ENCODE data around the gene ZXDB. TPM values are rescaled to one million over a fixed set of nuclear protein-coding genes. Genes with fewer than 3 reads are reported as not detected.
"Not testable (repeated sequence)": the region's sequence is repeated elsewhere in the genome, so short reads cannot be mapped to it uniquely, and the experiment has no call there.

Gene ZXDB
- polyA plus RNA-seq, 1 donor from 2014 or later, result 4.6 TPM

DNA sequence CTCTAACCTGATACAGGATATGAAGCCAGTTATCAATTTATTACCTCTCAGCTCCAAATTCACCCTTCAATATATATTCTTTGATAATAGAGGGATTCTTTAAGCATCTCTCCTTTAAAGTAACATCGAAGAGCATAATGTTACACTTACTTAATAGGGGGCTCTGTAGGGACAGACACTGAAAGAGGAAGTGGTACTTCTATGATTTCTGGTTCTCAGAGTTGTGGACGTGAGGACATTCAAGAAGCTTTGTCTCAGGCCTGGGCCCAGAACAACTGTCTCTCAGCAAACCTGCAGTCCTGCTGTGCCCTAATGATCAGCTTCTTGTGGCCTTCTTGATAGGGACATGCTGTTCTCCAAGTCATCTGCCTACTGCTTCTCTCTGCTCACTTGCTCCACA is 4.2 kb upstream of the ZXDB start:
- no peak overlapping the region for H2AFZ ChIP-seq (ENCODE audit: low read depth, low read length)
- H3K27me3 ChIP-seq (ENCODE audit: insufficient read depth, low read depth, low read length), result no peaks in the 10 kb centered on the region
- no peaks in the 10 kb centered on the region for H3K36me3 ChIP-seq (ENCODE audit: insufficient read depth, low read length)
- TF ChIP-seq RAD21 (conservative IDR thresholded peaks at IDR 0.05) (no peak), SMC3 (conservative IDR thresholded peaks at IDR 0.05; ENCODE audit: poor library complexity) (no peak), POLR2AphosphoS5 (IDR thresholded peaks at IDR 0.05) (no peak), MXI1 (conservative IDR thresholded peaks at IDR 0.05; ENCODE audit: poor library complexity, severe bottlenecking) (no peak), EP300 (conservative IDR thresholded peaks at IDR 0.05; ENCODE audit: poor library complexity, severe bottlenecking) (no peak)
- TF ChIP-seq, protein P1, sequence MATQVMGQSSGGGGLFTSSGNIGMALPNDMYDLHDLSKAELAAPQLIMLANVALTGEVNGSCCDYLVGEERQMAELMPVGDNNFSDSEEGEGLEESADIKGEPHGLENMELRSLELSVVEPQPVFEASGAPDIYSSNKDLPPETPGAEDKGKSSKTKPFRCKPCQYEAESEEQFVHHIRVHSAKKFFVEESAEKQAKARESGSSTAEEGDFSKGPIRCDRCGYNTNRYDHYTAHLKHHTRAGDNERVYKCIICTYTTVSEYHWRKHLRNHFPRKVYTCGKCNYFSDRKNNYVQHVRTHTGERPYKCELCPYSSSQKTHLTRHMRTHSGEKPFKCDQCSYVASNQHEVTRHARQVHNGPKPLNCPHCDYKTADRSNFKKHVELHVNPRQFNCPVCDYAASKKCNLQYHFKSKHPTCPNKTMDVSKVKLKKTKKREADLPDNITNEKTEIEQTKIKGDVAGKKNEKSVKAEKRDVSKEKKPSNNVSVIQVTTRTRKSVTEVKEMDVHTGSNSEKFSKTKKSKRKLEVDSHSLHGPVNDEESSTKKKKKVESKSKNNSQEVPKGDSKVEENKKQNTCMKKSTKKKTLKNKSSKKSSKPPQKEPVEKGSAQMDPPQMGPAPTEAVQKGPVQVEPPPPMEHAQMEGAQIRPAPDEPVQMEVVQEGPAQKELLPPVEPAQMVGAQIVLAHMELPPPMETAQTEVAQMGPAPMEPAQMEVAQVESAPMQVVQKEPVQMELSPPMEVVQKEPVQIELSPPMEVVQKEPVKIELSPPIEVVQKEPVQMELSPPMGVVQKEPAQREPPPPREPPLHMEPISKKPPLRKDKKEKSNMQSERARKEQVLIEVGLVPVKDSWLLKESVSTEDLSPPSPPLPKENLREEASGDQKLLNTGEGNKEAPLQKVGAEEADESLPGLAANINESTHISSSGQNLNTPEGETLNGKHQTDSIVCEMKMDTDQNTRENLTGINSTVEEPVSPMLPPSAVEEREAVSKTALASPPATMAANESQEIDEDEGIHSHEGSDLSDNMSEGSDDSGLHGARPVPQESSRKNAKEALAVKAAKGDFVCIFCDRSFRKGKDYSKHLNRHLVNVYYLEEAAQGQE (IDR thresholded peaks at IDR 0.05; ENCODE audit: borderline replicate concordance), result no peak
- TF ChIP-seq, protein P2, sequence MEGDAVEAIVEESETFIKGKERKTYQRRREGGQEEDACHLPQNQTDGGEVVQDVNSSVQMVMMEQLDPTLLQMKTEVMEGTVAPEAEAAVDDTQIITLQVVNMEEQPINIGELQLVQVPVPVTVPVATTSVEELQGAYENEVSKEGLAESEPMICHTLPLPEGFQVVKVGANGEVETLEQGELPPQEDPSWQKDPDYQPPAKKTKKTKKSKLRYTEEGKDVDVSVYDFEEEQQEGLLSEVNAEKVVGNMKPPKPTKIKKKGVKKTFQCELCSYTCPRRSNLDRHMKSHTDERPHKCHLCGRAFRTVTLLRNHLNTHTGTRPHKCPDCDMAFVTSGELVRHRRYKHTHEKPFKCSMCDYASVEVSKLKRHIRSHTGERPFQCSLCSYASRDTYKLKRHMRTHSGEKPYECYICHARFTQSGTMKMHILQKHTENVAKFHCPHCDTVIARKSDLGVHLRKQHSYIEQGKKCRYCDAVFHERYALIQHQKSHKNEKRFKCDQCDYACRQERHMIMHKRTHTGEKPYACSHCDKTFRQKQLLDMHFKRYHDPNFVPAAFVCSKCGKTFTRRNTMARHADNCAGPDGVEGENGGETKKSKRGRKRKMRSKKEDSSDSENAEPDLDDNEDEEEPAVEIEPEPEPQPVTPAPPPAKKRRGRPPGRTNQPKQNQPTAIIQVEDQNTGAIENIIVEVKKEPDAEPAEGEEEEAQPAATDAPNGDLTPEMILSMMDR (IDR thresholded peaks at IDR 0.05; ENCODE audit: poor library complexity, severe bottlenecking), result no peak
- no peak overlapping the region for H3K27ac ChIP-seq (ENCODE audit: low read length)
- no peaks in the 10 kb centered on the region for H3K79me2 ChIP-seq (replicated peaks; ENCODE audit: insufficient read depth, low read length)
- no peaks in the 10 kb centered on the region for H4K20me1 ChIP-seq (ENCODE audit: insufficient read depth)
- H3K9me3 ChIP-seq (ENCODE audit: low read length), result no peaks in the 10 kb centered on the region
- no peaks in the 10 kb centered on the region for H3F3A ChIP-seq (ENCODE audit: insufficient read depth, low read length, poor library complexity, severe bottlenecking)
- no peak overlapping the region for H3K4me2 ChIP-seq (ENCODE audit: low read length)
- H3K9me2 ChIP-seq (ENCODE audit: insufficient read depth, low read length), result no peaks in the 10 kb centered on the region
- H3K9ac ChIP-seq (ENCODE audit: low read length), result no peak overlapping the region
- no peak overlapping the region for H3K4me3 ChIP-seq (ENCODE audit: low read length)

DNA sequence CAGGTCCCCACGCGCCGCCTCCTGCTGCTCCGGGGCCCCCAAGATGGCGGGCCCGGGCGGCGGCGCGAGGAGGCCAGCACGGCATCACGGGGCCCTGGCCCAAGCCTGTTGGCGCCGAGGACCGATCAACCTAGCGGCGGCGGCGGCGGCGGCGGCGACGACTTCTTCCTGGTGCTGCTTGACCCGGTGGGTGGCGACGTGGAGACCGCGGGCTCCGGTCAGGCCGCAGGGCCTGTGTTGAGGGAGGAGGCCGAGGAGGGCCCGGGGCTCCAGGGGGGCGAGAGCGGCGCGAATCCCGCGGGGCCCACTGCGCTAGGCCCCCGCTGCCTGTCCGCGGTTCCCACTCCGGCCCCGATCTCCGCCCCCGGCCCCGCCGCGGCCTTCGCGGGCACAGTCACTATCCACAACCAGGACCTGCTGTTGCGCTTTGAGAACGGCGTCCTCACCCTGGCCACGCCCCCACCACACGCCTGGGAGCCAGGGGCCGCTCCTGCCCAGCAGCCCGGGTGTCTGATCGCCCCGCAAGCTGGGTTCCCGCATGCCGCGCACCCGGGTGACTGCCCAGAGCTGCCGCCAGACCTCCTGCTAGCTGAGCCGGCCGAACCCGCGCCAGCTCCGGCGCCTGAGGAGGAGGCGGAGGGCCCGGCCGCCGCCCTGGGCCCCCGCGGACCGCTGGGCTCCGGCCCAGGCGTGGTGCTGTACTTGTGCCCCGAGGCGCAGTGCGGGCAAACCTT is 516 bp downstream of the ZXDB start:
- Histone ChIP-seq H3K27ac (ENCODE audit: low read length) (peak overlapping the region; percentile 16), H3K9ac (ENCODE audit: low read length) (peak overlapping the region; percentile 64), H3K79me2 (replicated peaks; ENCODE audit: insufficient read depth, low read length) (peaks cover 13% of the 10 kb centered on the region), H3K4me3 (ENCODE audit: low read length) (peak overlapping the region; percentile 65)
- not testable (repeated sequence) for H3K9me3 ChIP-seq (ENCODE audit: low read length); H3K36me3 ChIP-seq (ENCODE audit: insufficient read depth, low read length); H3K27me3 ChIP-seq (ENCODE audit: insufficient read depth, low read depth, low read length); H3F3A ChIP-seq (ENCODE audit: insufficient read depth, low read length, poor library complexity, severe bottlenecking); H4K20me1 ChIP-seq (ENCODE audit: insufficient read depth); H3K4me2 ChIP-seq (ENCODE audit: low read length); H2AFZ ChIP-seq (ENCODE audit: low read depth, low read length); H3K9me2 ChIP-seq (ENCODE audit: insufficient read depth, low read length)

DNA sequence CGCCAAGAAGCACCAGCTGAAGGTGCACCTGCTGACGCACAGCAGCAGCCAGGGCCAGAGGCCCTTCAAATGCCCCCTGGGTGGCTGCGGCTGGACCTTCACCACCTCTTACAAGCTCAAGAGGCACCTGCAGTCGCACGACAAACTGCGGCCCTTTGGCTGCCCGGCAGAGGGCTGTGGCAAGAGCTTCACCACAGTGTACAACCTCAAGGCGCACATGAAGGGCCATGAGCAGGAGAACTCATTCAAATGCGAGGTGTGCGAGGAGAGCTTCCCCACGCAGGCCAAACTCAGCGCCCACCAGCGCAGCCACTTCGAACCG is 1.0 kb downstream of the ZXDB start:
- not testable (repeated sequence) for H3K4me2 ChIP-seq (ENCODE audit: low read length); H3K27ac ChIP-seq (ENCODE audit: low read length); H2AFZ ChIP-seq (ENCODE audit: low read depth, low read length); H3K9me3 ChIP-seq (ENCODE audit: low read length); H4K20me1 ChIP-seq (ENCODE audit: insufficient read depth); H3K36me3 ChIP-seq (ENCODE audit: insufficient read depth, low read length); H3F3A ChIP-seq (ENCODE audit: insufficient read depth, low read length, poor library complexity, severe bottlenecking); H3K9me2 ChIP-seq (ENCODE audit: insufficient read depth, low read length); H3K27me3 ChIP-seq (ENCODE audit: insufficient read depth, low read depth, low read length)
- Histone ChIP-seq H3K79me2 (replicated peaks; ENCODE audit: insufficient read depth, low read length) (peaks cover 13% of the 10 kb centered on the region), H3K9ac (ENCODE audit: low read length) (peak overlapping the region; percentile 64), H3K4me3 (ENCODE audit: low read length) (peak overlapping the region; percentile 65)

All from neural cell (in vitro differentiated cells).